K562 (cell line): ENCODE measurements around the gene OR5K2. TPM values are rescaled to one million over a fixed set of nuclear protein-coding genes. Genes with fewer than 3 reads are reported as not detected.

ENCODE experiments used
- ARID4B ChIP-seq: sonication (generic); formaldehyde crosslinking; IDR thresholded peaks from 2 replicates; pipeline ENCODE4 v1.8.0; 2022; ENCODE audit warnings: mild to moderate bottlenecking, missing genetic modification reagents
- CC2D1A ChIP-seq: fragments of 450-650 bp; IDR thresholded peaks from 2 replicates; pipeline ENCODE4 v1.6.1; 2017; ENCODE audit warnings: mild to moderate bottlenecking
- DPF2 ChIP-seq: fragments of 450-650 bp; IDR thresholded peaks from 2 replicates; pipeline ENCODE4 v1.6.1; 2016
- ETV1 ChIP-seq: fragments of 450-650 bp; conservative IDR thresholded peaks from 2 replicates; pipeline ENCODE4 v1.6.1; 2016; ENCODE audit warnings: missing genetic modification characterization, control low read depth, low read depth, missing compliant biosample characterization
- FOXP4 ChIP-seq: sonication (generic); formaldehyde crosslinking; IDR thresholded peaks from 2 replicates; pipeline ENCODE4 v1.8.0; 2022; ENCODE audit warnings: mild to moderate bottlenecking, missing genetic modification reagents, borderline replicate concordance
- HNRNPL ChIP-seq: fragments of 200-400 bp; formaldehyde crosslinking; IDR thresholded peaks from 2 replicates; pipeline ENCODE4 v1.6.1; 2017; ENCODE audit warnings: low read depth, mild to moderate bottlenecking, low read length
- KDM4B ChIP-seq, 2 experiments: fragments of 450-650 bp in 1 of 2; sonication (generic) in 1 of 2; IDR thresholded peaks; 2 replicates each; pipeline ENCODE4 v1.6.1; 2016 to 2017; ENCODE audit warnings: borderline replicate concordance in 2 of 2, antibody characterized with exemption in 1 of 2, low read depth in 1 of 2, mild to moderate bottlenecking in 1 of 2
- MAFF ChIP-seq: IDR thresholded peaks from 2 replicates; pipeline ENCODE4 v1.6.1; 2012; ENCODE audit warnings: low read length, improper control_type of control experiment
- PRPF4 ChIP-seq: fragments of 200-400 bp; formaldehyde crosslinking; IDR thresholded peaks from one replicate; pipeline ENCODE4 v1.6.1; 2017; ENCODE audit warnings: low read length, low read depth, mild to moderate bottlenecking; ENCODE audit not compliant: insufficient read depth, poor library complexity, severe bottlenecking
- RERE ChIP-seq: sonication (generic); formaldehyde crosslinking; IDR thresholded peaks from 2 replicates; pipeline ENCODE4 v1.8.0; 2023; ENCODE audit warnings: missing genetic modification reagents, mild to moderate bottlenecking, borderline replicate concordance
- polyA plus RNA-seq, 8 experiments: library from polyadenylated mRNA; depleted of rRNA in 4 of 8; stranded (reverse) in 5 of 8; unstranded in 3 of 8; fragments of >200 nt; fragmentation: Nextera tagmentation in 2 of 8; fragmentation: Illumina TruSeq in 1 of 8; extraction: Ambion mirVana in 2 of 8; extraction: Trizol in 1 of 8; gene quantifications; 2 replicates each; pipeline versions ENCODE4 v1.2.1 to v1.2.3, GENCODE V29; 2011 to 2014; ENCODE audit warnings: inconsistent platforms in 1 of 8, missing spikeins in 1 of 8
- total RNA-seq, 7 experiments: library from RNA; depleted of rRNA in 6 of 7; stranded (reverse); fragments of >200 nt in 6 of 7; fragmentation: Illumina TruSeq in 2 of 7; extraction: Trizol in 2 of 7; gene quantifications; 2 replicates each; pipeline versions ENCODE4 v1.2.1 to v1.2.3, GENCODE V29; 2011 to 2021; ENCODE audit warnings: low replicate concordance in 1 of 7
- TF ChIP-seq, protein P1 (sequence below): sonication (generic); IDR thresholded peaks from 2 replicates; pipeline ENCODE4 v1.6.1; 2016

Gene OR5K2
- total and polyA plus RNA-seq, 9 of the 15 experiments (the other 6 are each of a cell fraction or from before 2014, with no cell fraction given) = not detected

GRCh38 chr3:98521897-98522543 is 24.5 kb downstream of the OR5K2 start (continued):
- TF ChIP-seq, protein P1, sequence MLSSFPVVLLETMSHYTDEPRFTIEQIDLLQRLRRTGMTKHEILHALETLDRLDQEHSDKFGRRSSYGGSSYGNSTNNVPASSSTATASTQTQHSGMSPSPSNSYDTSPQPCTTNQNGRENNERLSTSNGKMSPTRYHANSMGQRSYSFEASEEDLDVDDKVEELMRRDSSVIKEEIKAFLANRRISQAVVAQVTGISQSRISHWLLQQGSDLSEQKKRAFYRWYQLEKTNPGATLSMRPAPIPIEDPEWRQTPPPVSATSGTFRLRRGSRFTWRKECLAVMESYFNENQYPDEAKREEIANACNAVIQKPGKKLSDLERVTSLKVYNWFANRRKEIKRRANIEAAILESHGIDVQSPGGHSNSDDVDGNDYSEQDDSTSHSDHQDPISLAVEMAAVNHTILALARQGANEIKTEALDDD = no peak
- TF ChIP-seq ETV1 (no peak), MAFF (peak; percentile 4; the same call in 1 of the 2 replicates), FOXP4 (CRISPR knock-in tag) (no peak), PRPF4 (no peak), KDM4B (IDR thresholded peaks at IDR 0.05; ENCODE audit: borderline replicate concordance in 2 of 2, low read depth in 1 of 2) (no peak), HNRNPL (no peak), CC2D1A (no peak), ARID4B (CRISPR knock-in tag) (peak; percentile 70; the same call in 1 of the 2 replicates), DPF2 (peak; percentile 52), RERE (CRISPR knock-in tag) (no peak)
